Neural progenitor cell (in vitro differentiated cells): ENCODE data around the gene TBCD.

ENCODE experiments used
- EZH2phosphoT487 ChIP-seq: fragments of 200-600 bp; sonication (generic); IDR thresholded peaks from 2 replicates; pipeline ENCODE4 v1.6.1; 2017; ENCODE audit warnings: antibody characterized with exemption
- TF ChIP-seq, protein P1 (sequence below): fragments of 200-600 bp; sonication (generic); IDR thresholded peaks from 2 replicates; pipeline ENCODE4 v1.5.1; 2017; ENCODE audit warnings: antibody characterized with exemption, mild to moderate bottlenecking

DNA sequence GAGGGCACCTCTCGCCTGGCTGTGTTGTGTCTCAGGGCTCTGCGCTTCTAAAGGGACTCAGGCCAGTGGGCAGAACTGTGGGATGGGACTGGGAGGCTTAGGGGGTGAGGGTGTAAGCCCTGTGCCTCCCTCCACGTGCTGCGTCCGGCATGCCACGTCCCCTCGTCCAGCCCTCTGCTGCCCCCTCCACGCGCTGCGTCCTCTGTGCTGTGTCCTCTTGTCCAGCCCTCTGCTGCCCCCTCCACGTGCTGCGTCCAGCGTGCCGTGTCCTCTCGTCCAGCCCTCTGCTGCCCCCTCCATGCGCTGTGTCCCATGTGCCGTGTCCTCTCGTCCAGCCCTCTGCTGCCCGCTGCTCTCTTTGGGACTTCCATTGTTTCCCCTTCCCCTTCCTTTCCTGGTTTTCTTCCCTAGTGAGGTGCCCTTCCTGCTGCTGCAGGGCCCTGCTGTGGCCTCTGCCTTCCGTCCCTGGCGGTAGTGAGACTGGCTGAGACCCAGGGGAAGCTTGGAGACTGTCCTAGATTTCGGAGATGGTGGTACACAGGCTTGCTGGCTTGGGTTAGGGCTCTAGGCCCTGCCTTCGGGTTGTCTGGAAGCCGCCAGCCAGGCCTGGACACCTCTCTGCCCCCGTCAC, 94.3 kb downstream of the TBCD start:
- TF ChIP-seq, protein P1, sequence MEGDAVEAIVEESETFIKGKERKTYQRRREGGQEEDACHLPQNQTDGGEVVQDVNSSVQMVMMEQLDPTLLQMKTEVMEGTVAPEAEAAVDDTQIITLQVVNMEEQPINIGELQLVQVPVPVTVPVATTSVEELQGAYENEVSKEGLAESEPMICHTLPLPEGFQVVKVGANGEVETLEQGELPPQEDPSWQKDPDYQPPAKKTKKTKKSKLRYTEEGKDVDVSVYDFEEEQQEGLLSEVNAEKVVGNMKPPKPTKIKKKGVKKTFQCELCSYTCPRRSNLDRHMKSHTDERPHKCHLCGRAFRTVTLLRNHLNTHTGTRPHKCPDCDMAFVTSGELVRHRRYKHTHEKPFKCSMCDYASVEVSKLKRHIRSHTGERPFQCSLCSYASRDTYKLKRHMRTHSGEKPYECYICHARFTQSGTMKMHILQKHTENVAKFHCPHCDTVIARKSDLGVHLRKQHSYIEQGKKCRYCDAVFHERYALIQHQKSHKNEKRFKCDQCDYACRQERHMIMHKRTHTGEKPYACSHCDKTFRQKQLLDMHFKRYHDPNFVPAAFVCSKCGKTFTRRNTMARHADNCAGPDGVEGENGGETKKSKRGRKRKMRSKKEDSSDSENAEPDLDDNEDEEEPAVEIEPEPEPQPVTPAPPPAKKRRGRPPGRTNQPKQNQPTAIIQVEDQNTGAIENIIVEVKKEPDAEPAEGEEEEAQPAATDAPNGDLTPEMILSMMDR, result no peak
- no peak for TF ChIP-seq EZH2phosphoT487
